B cell (primary cell): ENCODE measurements around the gene UNC5B.

Experiments
- EZH2 ChIP-seq: IDR thresholded peaks from 2 replicates; pipeline ENCODE4 v1.6.1; 2012; ENCODE audit warnings: borderline replicate concordance, low read depth, mild to moderate bottlenecking, moderate library complexity, low read length; ENCODE audit not compliant: insufficient read depth, poor library complexity, severe bottlenecking
- TF ChIP-seq, protein P1 (sequence below): fragments of 200-600 bp; IDR thresholded peaks from one replicate; pipeline ENCODE4 v1.8.0; 2022; ENCODE audit warnings: antibody characterized with exemption, mild to moderate bottlenecking

DNA sequence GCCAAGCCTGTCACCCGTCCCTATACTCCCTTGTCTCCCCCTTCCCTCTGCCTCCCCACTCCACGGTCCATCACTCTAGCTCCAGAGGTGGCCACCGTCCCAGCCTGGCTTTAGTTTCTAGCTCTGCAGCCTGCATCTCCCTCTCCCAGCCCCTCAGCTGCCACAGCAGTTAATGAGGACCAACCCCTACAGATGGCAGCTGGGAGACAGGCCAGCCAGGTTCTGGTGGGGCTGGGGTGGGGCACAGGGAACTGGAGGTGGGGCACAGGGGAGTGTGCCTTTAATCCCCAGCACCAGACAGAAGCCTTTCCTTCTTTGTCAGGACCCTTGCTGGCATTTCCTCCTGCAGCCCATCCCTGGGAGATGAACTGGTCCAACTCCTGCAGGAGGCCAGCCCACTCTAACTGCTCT, 21.1 kb downstream of the UNC5B start:
- TF ChIP-seq, protein P1, sequence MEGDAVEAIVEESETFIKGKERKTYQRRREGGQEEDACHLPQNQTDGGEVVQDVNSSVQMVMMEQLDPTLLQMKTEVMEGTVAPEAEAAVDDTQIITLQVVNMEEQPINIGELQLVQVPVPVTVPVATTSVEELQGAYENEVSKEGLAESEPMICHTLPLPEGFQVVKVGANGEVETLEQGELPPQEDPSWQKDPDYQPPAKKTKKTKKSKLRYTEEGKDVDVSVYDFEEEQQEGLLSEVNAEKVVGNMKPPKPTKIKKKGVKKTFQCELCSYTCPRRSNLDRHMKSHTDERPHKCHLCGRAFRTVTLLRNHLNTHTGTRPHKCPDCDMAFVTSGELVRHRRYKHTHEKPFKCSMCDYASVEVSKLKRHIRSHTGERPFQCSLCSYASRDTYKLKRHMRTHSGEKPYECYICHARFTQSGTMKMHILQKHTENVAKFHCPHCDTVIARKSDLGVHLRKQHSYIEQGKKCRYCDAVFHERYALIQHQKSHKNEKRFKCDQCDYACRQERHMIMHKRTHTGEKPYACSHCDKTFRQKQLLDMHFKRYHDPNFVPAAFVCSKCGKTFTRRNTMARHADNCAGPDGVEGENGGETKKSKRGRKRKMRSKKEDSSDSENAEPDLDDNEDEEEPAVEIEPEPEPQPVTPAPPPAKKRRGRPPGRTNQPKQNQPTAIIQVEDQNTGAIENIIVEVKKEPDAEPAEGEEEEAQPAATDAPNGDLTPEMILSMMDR: no peak
- TF ChIP-seq EZH2: no peak
